Activated naive CD8-positive, alpha-beta T cell treated with anti-CD3 and anti-CD28 coated beads for 36 hours (primary cell): Measurements from ENCODE around the gene PPME1. TPM values are rescaled to one million over a fixed set of nuclear protein-coding genes. Genes with fewer than 3 reads are reported as not detected.
A peak's percentile ranks its signal among the peaks of the same experiment; 100 is the strongest.

Experiments used
- DNase-seq: peaks from one replicate; pipeline ENCODE4 v3.0.0; 2021
- H3K27ac Mint-ChIP-seq: one replicate; pipeline ENCODE4 v1.8.0; 2022; ENCODE audit warnings: mild to moderate bottlenecking, moderate library complexity, mixed read lengths
- H3K27me3 Mint-ChIP-seq: one replicate; pipeline ENCODE4 v1.8.0; 2022; ENCODE audit warnings: mild to moderate bottlenecking, mixed read lengths
- H3K36me3 Mint-ChIP-seq: one replicate; pipeline ENCODE4 v1.8.0; 2021; ENCODE audit warnings: mild to moderate bottlenecking, mixed read lengths
- H3K4me1 Mint-ChIP-seq: one replicate; pipeline ENCODE4 v1.8.0; 2021; ENCODE audit warnings: mixed read lengths
- H3K4me3 Mint-ChIP-seq: one replicate; pipeline ENCODE4 v1.8.0; 2022; ENCODE audit warnings: mild to moderate bottlenecking, moderate library complexity, mixed read lengths
- H3K9me3 Mint-ChIP-seq: one replicate; pipeline ENCODE4 v1.8.0; 2022; ENCODE audit warnings: mixed read lengths
- total RNA-seq, 2 experiments: library from RNA; stranded (reverse); gene quantifications; one replicate each; pipeline ENCODE4 v1.2.3, GENCODE V29; 2021

PPME1 gene
- total RNA-seq, 2 experiments from 2014 or later, result 40.2 to 47.4 TPM

GRCh38 chr11:74233683-74234082, 62.6 kb downstream of the PPME1 start:
- no peak for DNase-seq
- Mint-ChIP-seq H3K4me1 (peaks cover 3% of the 10 kb centered on the region), H3K9me3 (no peaks in the 10 kb centered on the region), H3K27me3 (no peaks in the 10 kb centered on the region), H3K36me3 (peaks cover 31% of the 10 kb centered on the region), H3K4me3 (no peak overlapping the region), H3K27ac (no peak overlapping the region)

- no peak for DNase-seq
Measured at GRCh38 chr11:74235121-74235520, 64.0 kb downstream of the PPME1 start.

GRCh38 chr11:74237541-74237940, 66.5 kb downstream of the PPME1 start:
- DNase-seq, result no peak
- Mint-ChIP-seq H3K36me3 (peaks cover 37% of the 10 kb centered on the region), H3K27ac (no peak overlapping the region), H3K4me1 (no peaks in the 10 kb centered on the region), H3K4me3 (no peak overlapping the region), H3K9me3 (no peaks in the 10 kb centered on the region), H3K27me3 (no peaks in the 10 kb centered on the region)

More at GRCh38 chr11:74235121-74235520, 64.0 kb downstream of the PPME1 start:
- Mint-ChIP-seq H3K9me3 (no peaks in the 10 kb centered on the region), H3K27ac (no peak overlapping the region), H3K4me1 (peaks cover 3% of the 10 kb centered on the region), H3K36me3 (peaks cover 38% of the 10 kb centered on the region), H3K27me3 (no peaks in the 10 kb centered on the region), H3K4me3 (no peak overlapping the region)

GRCh38 chr11:74238243-74238642, 67.2 kb downstream of the PPME1 start:
- DNase-seq, result no peak
- Mint-ChIP-seq H3K4me3 (no peak overlapping the region), H3K27ac (no peak overlapping the region), H3K36me3 (peaks cover 39% of the 10 kb centered on the region), H3K4me1 (no peaks in the 10 kb centered on the region), H3K9me3 (no peaks in the 10 kb centered on the region), H3K27me3 (no peaks in the 10 kb centered on the region)

- Mint-ChIP-seq H3K9me3 (no peaks in the 10 kb centered on the region), H3K36me3 (peaks cover 7% of the 10 kb centered on the region), H3K4me3 (no peak overlapping the region), H3K27ac (no peak overlapping the region), H3K27me3 (no peaks in the 10 kb centered on the region), H3K4me1 (no peaks in the 10 kb centered on the region)
- DNase-seq, result no peak
Measured at GRCh38 chr11:74248469-74248868, 77.4 kb downstream of the PPME1 start.

- Mint-ChIP-seq H3K36me3 (peaks cover 9% of the 10 kb centered on the region), H3K4me3 (no peak overlapping the region), H3K27me3 (no peaks in the 10 kb centered on the region), H3K27ac (no peak overlapping the region), H3K4me1 (no peaks in the 10 kb centered on the region), H3K9me3 (no peaks in the 10 kb centered on the region)
- no peak for DNase-seq
Measured at GRCh38 chr11:74249496-74249895, 78.4 kb downstream of the PPME1 start.

GRCh38 chr11:74253361-74253760, 82.3 kb downstream of the PPME1 start:
- Mint-ChIP-seq H3K4me3 (no peak overlapping the region), H3K4me1 (no peaks in the 10 kb centered on the region), H3K27me3 (no peaks in the 10 kb centered on the region), H3K9me3 (no peaks in the 10 kb centered on the region), H3K27ac (no peak overlapping the region), H3K36me3 (peaks cover 13% of the 10 kb centered on the region)
- no peak for DNase-seq

GRCh38 chr11:74255741-74256375, 84.8 kb downstream of the PPME1 start:
- Mint-ChIP-seq H3K4me1 (no peaks in the 10 kb centered on the region), H3K4me3 (no peak overlapping the region), H3K27me3 (no peaks in the 10 kb centered on the region), H3K36me3 (peaks cover 13% of the 10 kb centered on the region), H3K27ac (no peak overlapping the region), H3K9me3 (no peaks in the 10 kb centered on the region)
- peak; percentile 24 for DNase-seq

GRCh38 chr11:74256378-74257133, 85.5 kb downstream of the PPME1 start:
- no peaks in the 10 kb centered on the region for H3K9me3 Mint-ChIP-seq
- peaks cover 13% of the 10 kb centered on the region for H3K36me3 Mint-ChIP-seq
- no peak overlapping the region for H3K27ac Mint-ChIP-seq
- no peaks in the 10 kb centered on the region for H3K4me1 Mint-ChIP-seq
- no peak overlapping the region for H3K4me3 Mint-ChIP-seq
- no peak for DNase-seq
- H3K27me3 Mint-ChIP-seq, result no peaks in the 10 kb centered on the region

- H3K27me3 Mint-ChIP-seq, result no peaks in the 10 kb centered on the region
- DNase-seq, result no peak
- no peaks in the 10 kb centered on the region for H3K9me3 Mint-ChIP-seq
- H3K36me3 Mint-ChIP-seq, result peaks cover 13% of the 10 kb centered on the region
- no peaks in the 10 kb centered on the region for H3K4me1 Mint-ChIP-seq
- H3K4me3 Mint-ChIP-seq, result no peak overlapping the region
- no peak overlapping the region for H3K27ac Mint-ChIP-seq
Measured at GRCh38 chr11:74257959-74258553, 87.0 kb downstream of the PPME1 start.

GRCh38 chr11:74262725-74263124, 91.6 kb downstream of the PPME1 start:
- DNase-seq, result no peak
- Mint-ChIP-seq H3K27me3 (no peaks in the 10 kb centered on the region), H3K4me1 (no peaks in the 10 kb centered on the region), H3K27ac (no peak overlapping the region), H3K4me3 (no peak overlapping the region), H3K9me3 (no peaks in the 10 kb centered on the region), H3K36me3 (no peaks in the 10 kb centered on the region)

GRCh38 chr11:74265256-74265655, 94.2 kb downstream of the PPME1 start:
- no peak overlapping the region for H3K4me3 Mint-ChIP-seq
- no peaks in the 10 kb centered on the region for H3K9me3 Mint-ChIP-seq
- H3K27me3 Mint-ChIP-seq, result no peaks in the 10 kb centered on the region
- H3K4me1 Mint-ChIP-seq, result peaks cover 19% of the 10 kb centered on the region
- no peak overlapping the region for H3K27ac Mint-ChIP-seq
- H3K36me3 Mint-ChIP-seq, result no peaks in the 10 kb centered on the region
- no peak for DNase-seq

- no peaks in the 10 kb centered on the region for H3K36me3 Mint-ChIP-seq
- H3K9me3 Mint-ChIP-seq, result no peaks in the 10 kb centered on the region
- no peak for DNase-seq
- H3K27me3 Mint-ChIP-seq, result peaks cover 4% of the 10 kb centered on the region
- peaks cover 19% of the 10 kb centered on the region for H3K4me1 Mint-ChIP-seq
- H3K4me3 Mint-ChIP-seq, result no peak overlapping the region
- H3K27ac Mint-ChIP-seq, result no peak overlapping the region
Measured at GRCh38 chr11:74267014-74267413, 95.9 kb downstream of the PPME1 start.

GRCh38 chr11:74268456-74268855, 97.4 kb downstream of the PPME1 start:
- Mint-ChIP-seq H3K27me3 (peaks cover 4% of the 10 kb centered on the region), H3K4me3 (no peak overlapping the region), H3K27ac (no peak overlapping the region), H3K9me3 (no peaks in the 10 kb centered on the region), H3K4me1 (peaks cover 19% of the 10 kb centered on the region), H3K36me3 (no peaks in the 10 kb centered on the region)
- DNase-seq, result no peak

- H3K4me1 Mint-ChIP-seq, result peaks cover 19% of the 10 kb centered on the region
- peak; percentile 19 for DNase-seq
Measured at GRCh38 chr11:74269161-74269811, 98.2 kb downstream of the PPME1 start.

More at GRCh38 chr11:74269161-74269811, 98.2 kb downstream of the PPME1 start:
- H3K27ac Mint-ChIP-seq, result no peak overlapping the region
- peaks cover 4% of the 10 kb centered on the region for H3K27me3 Mint-ChIP-seq
- H3K4me3 Mint-ChIP-seq, result no peak overlapping the region
- no peaks in the 10 kb centered on the region for H3K9me3 Mint-ChIP-seq
- H3K36me3 Mint-ChIP-seq, result no peaks in the 10 kb centered on the region
